HepG2 (cell line): ENCODE results near the gene ARID1A. TPM values are rescaled to one million over a fixed set of nuclear protein-coding genes. Genes with fewer than 3 reads are reported as not detected.

Experiments used
- AGO2 ChIP-seq: fragments of 200-400 bp; formaldehyde crosslinking; optimal IDR thresholded peaks from 2 replicates; pipeline ENCODE3; 2017; ENCODE audit warnings: mild to moderate bottlenecking, low read depth, low read length, moderate library complexity
- ARNT2 ChIP-seq: sonication (generic); formaldehyde crosslinking; IDR thresholded peaks from 2 replicates; pipeline ENCODE4 v1.8.0; 2022; ENCODE audit warnings: mild to moderate bottlenecking, low read depth, missing genetic modification reagents, moderate library complexity
- CBX5 ChIP-seq: sonication (generic); formaldehyde crosslinking; IDR thresholded peaks from 2 replicates; pipeline ENCODE4 v1.4.0; 2020; ENCODE audit warnings: missing genetic modification reagents, borderline replicate concordance
- DDIT3 ChIP-seq: sonication (generic); formaldehyde crosslinking; IDR thresholded peaks from 2 replicates; pipeline ENCODE4 v1.4.0; 2020; ENCODE audit warnings: mild to moderate bottlenecking, missing genetic modification reagents
- DRAP1 ChIP-seq: IDR thresholded peaks from 2 replicates; pipeline ENCODE4 v1.6.1; 2016; ENCODE audit warnings: missing genetic modification reagents, missing compliant biosample characterization
- EED ChIP-seq: sonication (generic); formaldehyde crosslinking; IDR thresholded peaks from 2 replicates; pipeline ENCODE4 v1.5.0; 2020; ENCODE audit warnings: mild to moderate bottlenecking, missing genetic modification reagents
- EZH2 ChIP-seq: conservative IDR thresholded peaks from 2 replicates; pipeline ENCODE4 v1.6.1; 2012; ENCODE audit warnings: mild to moderate bottlenecking, low read depth, low read length, moderate library complexity
- FOXK1 ChIP-seq: sonication (generic); formaldehyde crosslinking; IDR thresholded peaks from 2 replicates; pipeline ENCODE4 v1.4.0; 2020; ENCODE audit warnings: low read depth, missing genetic modification reagents, borderline replicate concordance
- KLF12 ChIP-seq: sonication (generic); formaldehyde crosslinking; IDR thresholded peaks from 2 replicates; pipeline ENCODE4 v1.4.0; 2020; ENCODE audit warnings: missing genetic modification reagents, borderline replicate concordance
- KLF9 ChIP-seq: IDR thresholded peaks from 2 replicates; pipeline ENCODE4 v1.6.1; 2016; ENCODE audit warnings: low read depth
- NR2C2 ChIP-seq: sonication (generic); formaldehyde crosslinking; IDR thresholded peaks from 2 replicates; pipeline ENCODE4 v1.4.0; 2020; ENCODE audit warnings: missing genetic modification reagents, mild to moderate bottlenecking, moderate library complexity, borderline replicate concordance
- RBM22 ChIP-seq: fragments of 200-400 bp; formaldehyde crosslinking; optimal IDR thresholded peaks from 2 replicates; pipeline ENCODE3; 2017; ENCODE audit warnings: mild to moderate bottlenecking, low read length, moderate library complexity
- RFX1 ChIP-seq: fragments of 450-650 bp; IDR thresholded peaks from 2 replicates; pipeline ENCODE4 v1.6.1; 2017
- RNF2 ChIP-seq: fragments of 450-650 bp; conservative IDR thresholded peaks from 2 replicates; pipeline ENCODE4 v1.6.1; 2016; ENCODE audit warnings: low read depth
- SIN3A ChIP-seq: IDR thresholded peaks from 2 replicates; pipeline ENCODE4 v1.6.1; 2011; ENCODE audit warnings: low read depth, mild to moderate bottlenecking, control low read depth, low read length, borderline replicate concordance
- TEAD2 ChIP-seq: sonication (generic); formaldehyde crosslinking; IDR thresholded peaks from 2 replicates; pipeline ENCODE4 v1.9.0; 2021; ENCODE audit warnings: missing genetic modification reagents
- ZKSCAN8 ChIP-seq: IDR thresholded peaks from 2 replicates; pipeline ENCODE4 v1.6.1; 2016; ENCODE audit warnings: borderline replicate concordance, missing genetic modification reagents, missing compliant biosample characterization
- ZMYM4 ChIP-seq: sonication (generic); formaldehyde crosslinking; IDR thresholded peaks from 2 replicates; pipeline ENCODE4 v1.8.1; 2023; ENCODE audit warnings: mild to moderate bottlenecking, missing genetic modification reagents
- ZNF160 ChIP-seq: sonication (generic); formaldehyde crosslinking; IDR thresholded peaks from 2 replicates; pipeline ENCODE4 v1.8.0; 2022; ENCODE audit warnings: mild to moderate bottlenecking, inconsistent platforms, missing genetic modification reagents
- ZNF180 ChIP-seq: sonication (generic); formaldehyde crosslinking; IDR thresholded peaks from 2 replicates; pipeline ENCODE4 v1.4.0; 2020; ENCODE audit warnings: low read depth, missing genetic modification reagents, borderline replicate concordance
- ZNF335 ChIP-seq: sonication (generic); formaldehyde crosslinking; IDR thresholded peaks from 2 replicates; pipeline ENCODE4 v1.4.0; 2020; ENCODE audit warnings: missing genetic modification reagents
- ZNF503 ChIP-seq: sonication (generic); formaldehyde crosslinking; IDR thresholded peaks from 2 replicates; pipeline ENCODE4 v1.4.0; 2020; ENCODE audit warnings: missing genetic modification reagents
- ZNF546 ChIP-seq: sonication (generic); formaldehyde crosslinking; conservative IDR thresholded peaks from 2 replicates; pipeline ENCODE4 v1.8.1; 2023; ENCODE audit warnings: mild to moderate bottlenecking, missing genetic modification reagents
- ZNF75D ChIP-seq: sonication (generic); formaldehyde crosslinking; IDR thresholded peaks from 2 replicates; pipeline ENCODE4 v1.8.1; 2023; ENCODE audit warnings: missing genetic modification reagents, mild to moderate bottlenecking, borderline replicate concordance
- polyA plus RNA-seq, 8 experiments: library from polyadenylated mRNA; depleted of rRNA in 3 of 8; stranded (reverse) in 7 of 8; unstranded in 1 of 8; fragments of >200 nt; fragmentation: Illumina TruSeq in 4 of 8; extraction: Trizol in 4 of 8; gene quantifications; 2 replicates each; pipeline versions ENCODE4 v1.2.1 to v1.2.3, GENCODE V29; 2011 to 2016; ENCODE audit warnings: low read depth in 4 of 8, missing spikeins in 1 of 8, mixed read lengths in 1 of 8; ENCODE audit not compliant: insufficient read depth in 1 of 8
- total RNA-seq, 5 experiments: library from RNA; depleted of rRNA; stranded (reverse); fragments of >200 nt; fragmentation: Illumina TruSeq; extraction: Trizol; gene quantifications; 2 replicates each; pipeline ENCODE4 v1.2.3, GENCODE V29; 2016; ENCODE audit warnings: low read depth in 1 of 5
- TF ChIP-seq, protein P1 (sequence below): sonication (generic); formaldehyde crosslinking; IDR thresholded peaks from 2 replicates; pipeline ENCODE4 v1.8.0; 2022; ENCODE audit warnings: mild to moderate bottlenecking, missing genetic modification reagents; ENCODE audit not compliant: insufficient replicate concordance

Gene ARID1A
- total and polyA plus RNA-seq, 2 of the 13 experiments (the other 11 are each of a cell fraction or from before 2014, with no cell fraction given): 11.9 to 15.9 TPM

DNA sequence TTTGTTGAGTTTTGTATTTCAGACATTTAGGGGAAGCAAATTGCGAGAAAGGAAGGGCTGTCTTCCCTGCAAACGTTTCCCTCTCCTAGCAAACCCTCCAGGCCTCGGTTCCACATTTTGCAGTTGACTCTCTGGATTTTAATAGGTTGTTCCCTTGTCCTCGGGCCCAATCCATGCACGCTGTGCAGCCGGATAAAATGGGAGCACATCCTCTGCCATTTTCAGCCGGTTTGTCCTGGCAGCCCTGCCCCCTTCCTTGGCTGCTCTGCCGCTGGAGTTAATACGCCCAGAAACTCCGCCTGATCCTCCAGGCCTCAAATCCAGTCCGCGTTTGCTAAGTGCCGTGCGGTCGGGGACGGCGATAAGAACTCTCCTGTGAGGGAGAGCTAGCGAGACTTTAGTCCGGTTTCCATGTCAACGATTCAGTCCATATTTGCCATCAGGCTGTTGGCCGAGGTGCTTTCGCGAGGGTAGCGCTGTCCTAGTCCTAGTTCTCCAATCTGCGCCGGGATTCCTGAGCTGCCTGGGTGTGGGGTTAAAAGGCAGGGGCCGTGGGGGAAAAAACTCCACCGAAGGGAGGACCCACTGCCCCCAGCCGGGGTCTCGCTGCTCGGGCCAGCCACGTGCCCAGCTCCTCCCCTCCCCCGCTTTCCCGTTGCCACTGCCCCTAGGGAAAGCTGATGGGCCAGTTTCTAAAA is 2.9 kb upstream of the ARID1A start (continued):
- TF ChIP-seq, protein P1, sequence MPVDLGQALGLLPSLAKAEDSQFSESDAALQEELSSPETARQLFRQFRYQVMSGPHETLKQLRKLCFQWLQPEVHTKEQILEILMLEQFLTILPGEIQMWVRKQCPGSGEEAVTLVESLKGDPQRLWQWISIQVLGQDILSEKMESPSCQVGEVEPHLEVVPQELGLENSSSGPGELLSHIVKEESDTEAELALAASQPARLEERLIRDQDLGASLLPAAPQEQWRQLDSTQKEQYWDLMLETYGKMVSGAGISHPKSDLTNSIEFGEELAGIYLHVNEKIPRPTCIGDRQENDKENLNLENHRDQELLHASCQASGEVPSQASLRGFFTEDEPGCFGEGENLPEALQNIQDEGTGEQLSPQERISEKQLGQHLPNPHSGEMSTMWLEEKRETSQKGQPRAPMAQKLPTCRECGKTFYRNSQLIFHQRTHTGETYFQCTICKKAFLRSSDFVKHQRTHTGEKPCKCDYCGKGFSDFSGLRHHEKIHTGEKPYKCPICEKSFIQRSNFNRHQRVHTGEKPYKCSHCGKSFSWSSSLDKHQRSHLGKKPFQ (CRISPR knock-in tag): no peak
- 0 out of 2 replicates have a peak, but pooled peaks have one; percentile 19 for TF ChIP-seq ZKSCAN8 (CRISPR knock-in tag)
- TF ChIP-seq KLF9: no peak
- peak; percentile 29 for TF ChIP-seq AGO2
- TF ChIP-seq EZH2: no peak
- peak; percentile 57 for TF ChIP-seq ZNF503 (CRISPR knock-in tag)
- TF ChIP-seq DRAP1 (CRISPR knock-in tag): peak; percentile 80
- TF ChIP-seq TEAD2 (CRISPR knock-in tag): 0 out of 2 replicates have a peak, but pooled peaks have one; percentile 68
- TF ChIP-seq SIN3A: peak; percentile 89; the same call in 1 of the 2 replicates
- no peak for TF ChIP-seq ZNF75D
- TF ChIP-seq RNF2: no peak
- TF ChIP-seq RBM22: peak; percentile 86
- TF ChIP-seq RFX1: peak; percentile 62; the same call in 1 of the 2 replicates
- TF ChIP-seq KLF12 (CRISPR knock-in tag): peak; percentile 96; the same call in 1 of the 2 replicates
- no peak for TF ChIP-seq ZNF546 (CRISPR knock-in tag)
- TF ChIP-seq CBX5: peak; percentile 95
- TF ChIP-seq ZNF180 (CRISPR knock-in tag): no peak; the same call in 1 of the 2 replicates
- TF ChIP-seq ZMYM4: peak; percentile 74
- no peak; the same call in 1 of the 2 replicates for TF ChIP-seq ZNF160
- no peak for TF ChIP-seq ZNF335
- no peak for TF ChIP-seq EED (CRISPR knock-in tag)
- peak; percentile 64; the same call in 1 of the 2 replicates for TF ChIP-seq FOXK1 (CRISPR knock-in tag)
- peak; percentile 54; the same call in 1 of the 2 replicates for TF ChIP-seq NR2C2 (CRISPR knock-in tag)
- peak; percentile 73; the same call in 1 of the 2 replicates for TF ChIP-seq ARNT2
- TF ChIP-seq DDIT3 (CRISPR knock-in tag): no peak
